SKM-1 (cell line): ENCODE data around the gene PROM1.

Experiments used
- DNase-seq: peaks from one replicate; lab custom pipeline; 2025; ENCODE audit not compliant: unreplicated experiment; lab: John Stamatoyannopoulos, UW

PROM1 gene

DNA sequence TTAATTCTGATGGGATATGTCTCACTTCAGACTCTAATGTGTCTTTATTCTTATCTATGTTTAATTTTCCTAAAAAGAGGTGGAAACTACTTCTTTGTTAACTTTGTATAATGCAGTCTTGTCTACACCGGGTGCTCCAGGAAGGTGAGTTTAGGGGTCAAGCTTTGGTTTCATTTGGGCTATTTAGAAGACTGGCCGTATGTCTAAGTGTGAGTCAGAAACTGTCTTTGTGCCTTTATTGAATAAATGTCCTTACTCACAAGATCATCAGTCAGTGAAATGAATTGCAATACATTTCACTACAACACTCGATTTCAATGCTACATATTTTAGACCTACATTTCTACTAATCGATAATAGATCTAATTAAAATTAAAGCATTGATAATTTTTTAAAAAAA, 56.2 kb downstream of the PROM1 start:
- no peak for DNase-seq

DNA sequence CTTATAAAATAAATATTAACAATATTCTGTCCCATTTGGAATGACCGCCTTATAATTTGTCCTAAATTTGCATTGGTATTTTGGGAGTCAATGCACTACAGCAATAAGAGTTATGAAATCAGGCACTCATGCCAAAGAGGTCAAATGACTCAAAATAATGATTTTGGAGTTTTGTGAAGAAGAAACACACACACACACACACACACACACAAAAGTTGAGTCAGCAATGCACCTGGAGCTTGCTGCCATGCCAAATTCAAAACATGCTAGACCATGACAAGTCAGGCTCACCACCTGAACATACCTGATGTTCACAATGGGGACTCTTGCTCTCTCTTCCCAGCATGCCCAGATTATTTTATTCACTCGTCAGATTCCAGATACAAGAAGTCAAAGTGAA, 56.7 kb downstream of the PROM1 start:
- DNase-seq = no peak

DNA sequence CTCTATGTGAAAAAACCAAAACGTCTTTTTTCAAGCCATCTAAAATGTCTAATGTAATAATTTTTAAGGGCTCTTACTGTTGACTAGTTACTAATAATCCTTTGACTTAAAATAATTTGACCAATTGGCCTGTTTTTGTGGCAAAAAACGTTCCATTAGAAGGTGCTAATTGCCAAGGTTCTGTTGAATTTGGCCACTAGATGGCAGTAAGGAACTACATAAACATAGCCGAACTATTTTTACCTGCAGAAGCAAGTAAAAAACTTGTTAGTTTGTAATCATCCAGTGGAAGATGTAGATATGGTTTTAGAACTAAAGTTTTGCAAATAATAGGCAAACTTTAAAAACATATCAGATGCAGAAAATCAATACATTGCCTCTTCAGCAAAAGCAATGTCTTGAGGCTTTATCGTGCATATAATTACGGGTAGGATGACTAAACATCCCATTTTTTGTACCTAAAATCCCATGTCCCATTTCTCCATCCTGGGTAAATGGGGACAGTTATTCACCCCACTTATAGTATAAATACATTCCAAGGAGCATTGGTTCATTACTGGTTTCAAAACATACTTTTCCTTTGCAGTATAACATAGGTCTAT, 57.6 kb downstream of the PROM1 start:
- peak; percentile 20 for DNase-seq

DNA sequence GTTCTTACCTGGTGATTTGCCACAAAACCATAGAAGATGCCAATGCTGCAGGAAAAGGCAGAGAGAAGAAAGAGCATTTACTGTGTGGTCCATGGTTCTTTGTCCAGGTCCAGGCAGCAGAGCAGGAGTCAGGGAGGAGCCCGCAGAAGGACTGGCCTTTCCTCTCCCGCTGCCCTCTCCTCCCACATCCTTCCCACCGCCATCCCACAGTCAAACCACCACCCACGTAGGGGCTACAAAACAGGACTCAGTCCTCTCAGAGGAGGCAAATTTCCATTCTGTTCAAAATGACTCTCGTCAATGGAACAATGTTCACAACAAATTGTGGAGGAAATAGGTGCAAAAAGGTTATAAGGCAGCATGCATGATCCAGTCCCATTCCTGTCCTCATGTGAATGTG, 58.6 kb downstream of the PROM1 start:
- DNase-seq = no peak

DNA sequence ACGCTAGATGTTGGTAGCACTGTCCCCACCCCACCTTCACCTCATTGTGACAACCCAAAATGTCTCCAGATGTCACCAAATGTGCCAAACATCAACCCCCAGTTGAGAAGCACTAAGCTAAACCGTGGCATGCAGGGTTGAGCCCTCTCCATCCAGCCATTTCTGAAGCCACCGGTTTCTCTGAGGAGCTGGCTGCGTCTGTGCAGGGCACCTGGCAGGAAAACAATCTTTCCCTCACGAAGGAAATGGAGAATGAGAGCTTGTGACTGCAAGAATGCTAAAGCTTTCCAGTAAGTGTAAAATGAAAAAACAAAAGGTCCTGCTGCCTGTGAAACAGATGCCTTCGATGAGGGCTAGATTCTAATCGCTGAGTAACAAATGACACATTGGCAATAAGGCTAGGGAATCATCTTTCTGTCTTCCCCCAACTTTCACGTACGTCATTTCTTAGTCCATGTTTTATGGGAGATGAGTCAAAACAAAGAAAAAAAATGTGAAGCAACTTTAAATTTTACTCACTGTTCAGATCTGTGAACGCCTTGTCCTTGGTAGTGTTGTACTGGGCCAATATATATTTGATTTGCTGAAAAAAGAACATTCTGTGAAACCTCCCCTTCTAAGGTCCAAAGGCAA, 59.9 kb downstream of the PROM1 start:
- DNase-seq = no peak

DNA sequence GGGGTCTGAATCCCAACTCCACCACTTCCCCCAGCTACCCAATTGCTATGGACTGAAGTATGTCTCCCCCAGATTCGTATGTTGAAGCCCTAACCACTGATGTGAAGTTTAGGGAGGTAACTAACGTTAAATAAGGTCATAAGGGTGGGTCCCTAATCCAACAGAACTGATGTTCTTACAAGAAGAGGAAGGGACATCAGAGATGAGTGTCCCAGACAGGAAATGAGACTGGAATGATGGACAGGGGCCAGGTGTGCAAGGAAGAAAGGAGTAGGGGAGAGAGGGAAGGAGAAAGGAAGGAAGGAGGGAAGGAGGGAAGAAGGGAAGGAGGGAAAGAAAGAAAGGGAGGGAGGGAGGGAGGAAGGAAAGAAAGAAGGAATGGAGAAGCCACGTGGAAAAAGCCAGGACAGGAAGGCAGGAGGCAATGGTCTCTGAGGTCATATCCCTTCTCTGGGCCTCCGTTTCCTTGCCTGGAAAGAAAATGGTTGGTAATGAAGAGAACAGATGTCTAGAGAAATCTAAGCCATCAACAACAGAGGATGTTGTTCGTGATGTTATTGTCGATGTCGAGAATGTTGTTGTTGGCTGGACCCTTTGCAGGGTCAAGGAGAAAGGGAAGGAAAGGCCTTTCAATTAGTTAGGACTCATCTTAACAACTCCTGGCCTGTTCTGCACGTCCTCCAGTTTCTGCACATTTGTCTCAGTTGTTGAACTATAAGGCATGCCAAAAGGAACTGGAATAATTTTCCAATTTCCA, 61.8 kb downstream of the PROM1 start:
- no peak for DNase-seq

DNA sequence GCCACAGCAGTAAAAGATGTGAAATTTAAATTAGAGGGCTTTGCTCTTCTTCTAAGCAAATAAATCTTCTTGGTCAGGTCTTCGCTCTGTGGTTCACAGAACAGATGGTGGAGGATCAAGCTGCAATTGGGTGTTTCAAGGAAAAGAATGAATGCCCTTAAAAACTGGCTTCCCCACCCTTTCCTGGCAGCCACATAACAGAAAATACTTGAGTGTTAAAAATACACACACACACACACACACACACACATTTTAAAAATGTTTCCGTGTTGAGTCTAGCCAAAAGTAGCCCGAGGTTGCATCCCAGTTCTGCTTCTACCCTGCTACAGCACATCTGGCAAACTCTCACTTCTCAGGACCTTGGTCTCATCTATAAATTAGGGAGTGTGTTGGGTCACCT, 64.2 kb downstream of the PROM1 start:
- no peak for DNase-seq

DNA sequence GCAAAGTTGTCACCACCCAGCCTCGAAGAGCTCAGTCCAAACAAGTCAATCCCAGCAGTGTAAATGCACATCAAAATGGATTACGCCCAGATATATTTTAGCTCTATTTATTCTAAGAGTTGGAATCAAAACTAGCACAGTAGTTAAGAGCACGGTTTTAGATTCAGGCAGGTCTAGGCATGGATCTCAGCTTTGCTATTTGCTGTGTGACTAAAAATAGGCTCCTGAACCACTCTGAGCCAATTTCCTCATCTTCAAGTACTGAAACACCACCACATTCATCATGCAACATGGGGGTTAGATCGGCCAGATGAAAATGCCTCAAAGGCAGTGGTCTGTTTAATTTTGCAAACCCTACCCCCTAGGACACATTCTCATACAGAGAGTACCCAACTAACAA, 65.0 kb downstream of the PROM1 start:
- no peak for DNase-seq

DNA sequence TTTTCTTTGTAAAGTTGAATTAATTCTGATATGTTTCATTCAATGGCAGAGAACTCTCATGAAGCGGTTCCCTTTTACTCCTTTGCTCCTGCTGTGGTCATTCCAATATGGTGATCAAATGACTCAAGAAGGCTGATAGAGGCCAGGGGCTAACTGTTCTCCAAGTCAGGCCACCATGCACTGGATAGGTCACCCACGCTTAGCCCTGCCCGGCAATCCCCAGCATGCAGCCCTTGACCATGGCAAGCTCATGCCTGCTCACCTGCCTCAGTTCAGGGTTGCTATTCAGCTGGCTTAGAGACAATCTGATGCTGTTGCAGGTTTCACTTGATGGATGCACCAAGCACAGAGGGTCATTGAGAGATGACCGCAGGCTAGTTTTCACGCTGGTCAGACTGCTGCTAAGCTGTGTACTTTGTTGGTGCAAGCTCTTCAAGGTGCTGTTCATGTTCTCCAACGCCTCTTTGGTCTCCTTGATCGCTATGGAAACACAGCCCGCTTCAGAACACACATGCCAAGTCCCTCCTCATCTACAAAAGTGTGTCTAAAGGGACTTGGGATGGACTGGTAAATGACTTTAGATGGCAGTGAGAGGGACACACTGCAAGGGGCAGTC, 65.7 kb downstream of the PROM1 start:
- DNase-seq = no peak

DNA sequence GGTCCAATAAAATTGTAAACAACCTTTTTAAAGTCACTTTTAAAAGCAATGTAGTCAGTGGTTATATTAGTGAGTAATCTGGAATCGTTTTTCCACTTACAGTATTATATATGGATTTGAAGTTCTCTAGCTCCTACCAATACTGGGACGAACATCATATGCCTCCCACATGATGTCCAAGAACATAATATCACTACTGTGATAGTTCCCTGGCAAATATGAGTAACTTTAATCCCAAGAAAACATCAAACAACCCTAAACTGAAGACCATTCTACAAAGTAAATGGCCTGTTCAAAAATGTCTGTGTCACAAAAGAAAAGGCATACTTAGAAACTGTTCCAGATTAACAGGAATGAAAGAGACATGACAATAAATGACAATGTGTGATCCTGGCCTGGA, 67.3 kb downstream of the PROM1 start:
- no peak for DNase-seq

DNA sequence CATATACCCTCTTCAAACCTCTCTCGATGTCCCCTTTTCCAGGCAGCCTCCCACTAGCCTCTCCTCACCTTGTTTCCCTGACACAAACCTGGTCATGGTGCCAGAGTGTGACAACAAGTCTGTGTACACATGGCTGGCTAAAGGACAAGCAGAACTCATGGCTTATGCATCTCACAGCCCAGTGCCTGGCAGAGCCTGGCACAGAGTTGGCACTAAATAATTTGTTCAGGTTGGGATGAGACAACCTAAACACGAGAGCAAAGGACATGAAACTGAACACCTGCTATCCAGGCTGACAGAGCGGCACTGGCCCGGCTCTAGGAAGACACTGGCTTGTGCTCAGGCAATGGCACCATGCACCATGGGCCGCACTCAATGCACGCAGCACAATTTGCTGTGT, 72.7 kb downstream of the PROM1 start:
- DNase-seq = no peak

DNA sequence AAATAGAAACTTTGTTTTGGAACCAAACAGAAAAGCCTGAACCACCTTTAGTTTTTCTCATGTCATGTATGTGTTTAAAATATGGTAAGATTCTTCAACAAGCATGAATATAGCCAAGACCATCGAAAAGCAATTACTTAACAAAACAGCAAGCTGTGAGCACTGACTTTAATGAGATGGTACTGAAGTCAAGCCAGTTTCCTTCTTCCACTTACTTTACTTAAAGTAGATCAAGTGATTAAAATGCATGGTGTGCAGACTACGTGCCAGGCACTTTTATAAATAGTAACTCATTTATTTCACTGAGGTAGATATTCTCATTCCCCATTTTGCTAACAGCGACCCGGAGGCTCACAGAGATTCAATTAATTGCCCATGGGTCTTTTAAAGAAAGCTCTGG, 74.7 kb downstream of the PROM1 start:
- DNase-seq = no peak

DNA sequence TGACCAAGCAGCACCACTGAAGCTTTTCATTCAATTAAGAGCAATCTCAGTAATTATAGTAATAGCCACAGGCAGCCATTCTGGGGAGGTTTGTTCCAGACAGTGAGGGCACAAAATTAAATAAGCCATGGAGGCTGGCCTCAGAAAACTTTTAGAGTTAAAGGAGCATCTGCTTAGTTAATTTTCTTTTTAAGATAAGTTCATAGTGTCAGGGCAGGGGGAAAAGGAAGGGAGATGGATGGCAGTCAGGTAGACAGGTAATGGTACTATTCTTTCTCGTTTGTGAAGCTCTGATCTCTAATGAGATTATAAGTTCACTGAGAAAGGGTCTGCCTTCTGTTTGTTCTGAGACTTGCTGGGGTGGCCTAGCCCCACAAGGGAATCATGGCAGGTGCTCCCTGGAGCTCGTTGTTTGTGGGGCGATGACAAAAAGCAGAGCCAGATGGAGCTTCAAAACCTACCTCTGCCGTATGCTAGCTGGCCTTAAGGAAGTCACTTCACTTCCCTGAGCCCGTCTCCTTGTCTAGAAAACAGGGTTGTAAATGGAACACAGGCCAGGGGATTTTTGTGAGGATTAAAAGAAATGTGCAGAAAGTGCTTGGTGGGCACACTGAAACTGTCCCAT, 76.2 kb downstream of the PROM1 start:
- DNase-seq = no peak

DNA sequence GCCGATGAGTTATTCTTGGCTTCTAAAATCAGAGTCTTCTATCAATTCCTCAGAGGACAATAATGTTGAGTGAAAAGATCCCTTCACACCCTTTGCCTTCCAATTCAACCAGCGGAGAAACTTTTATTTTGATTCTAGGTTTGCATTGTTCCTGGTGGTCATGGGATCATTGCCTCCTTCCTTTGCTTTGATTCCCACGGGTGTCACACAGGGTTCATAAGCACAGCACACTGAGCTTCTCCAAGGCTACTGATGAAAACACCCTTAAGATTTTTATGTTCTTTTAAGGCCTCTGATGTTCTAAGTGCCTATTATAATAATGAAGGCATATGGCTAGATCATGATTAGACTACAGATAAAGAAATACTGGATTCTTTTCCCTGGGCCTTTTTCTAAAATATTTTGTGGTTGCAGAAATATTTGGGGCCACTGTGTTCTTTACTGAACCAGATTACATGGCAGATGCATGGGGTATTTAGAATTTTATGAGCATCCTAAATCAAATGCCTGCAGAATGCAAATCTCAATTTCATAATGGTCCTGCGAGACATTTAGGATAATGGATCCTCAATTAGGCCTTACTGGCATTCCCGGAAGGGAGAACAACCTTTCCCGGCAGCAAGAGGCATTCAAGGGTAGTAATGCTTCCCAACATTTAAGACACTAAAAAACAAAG, 76.9 kb downstream of the PROM1 start:
- no peak for DNase-seq

DNA sequence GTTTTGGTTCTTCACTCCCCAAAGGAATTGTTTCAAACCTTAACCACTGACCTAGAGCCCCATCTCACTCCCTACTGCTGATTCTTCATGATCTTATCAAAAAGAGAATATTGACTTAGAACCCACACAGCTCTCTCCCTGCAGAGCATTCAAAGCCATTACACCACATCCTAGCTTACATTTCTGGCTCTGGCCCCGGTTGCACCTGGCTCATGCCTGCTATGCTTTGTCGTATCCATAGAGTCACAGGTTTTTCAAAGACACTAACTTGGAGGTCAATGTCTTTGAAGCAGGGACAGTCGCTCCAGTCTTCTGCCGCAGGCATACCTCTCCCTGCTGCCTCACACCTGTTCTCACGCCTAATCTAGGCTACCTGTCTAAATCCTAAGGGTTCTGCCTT, 78.1 kb downstream of the PROM1 start:
- DNase-seq = no peak

DNA sequence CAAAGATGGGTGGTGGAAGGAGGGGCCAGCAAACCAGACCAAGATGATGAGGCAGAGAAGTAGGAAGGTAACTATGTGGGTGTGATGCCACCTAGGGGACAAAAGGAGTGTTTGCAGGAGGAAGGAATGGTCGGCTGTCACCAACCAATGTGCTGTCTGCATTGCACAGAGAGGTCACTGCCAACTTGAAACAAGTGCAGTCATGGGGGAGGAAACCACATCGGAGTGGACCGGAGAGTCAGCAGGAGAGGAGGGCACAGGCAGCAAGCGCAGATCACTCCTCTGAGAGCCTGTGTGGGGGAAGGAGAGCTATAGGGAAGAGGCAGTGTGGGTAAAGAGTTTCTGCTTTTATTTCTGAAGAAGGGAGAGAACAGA, 82.4 kb downstream of the PROM1 start:
- DNase-seq = peak; percentile 74

DNA sequence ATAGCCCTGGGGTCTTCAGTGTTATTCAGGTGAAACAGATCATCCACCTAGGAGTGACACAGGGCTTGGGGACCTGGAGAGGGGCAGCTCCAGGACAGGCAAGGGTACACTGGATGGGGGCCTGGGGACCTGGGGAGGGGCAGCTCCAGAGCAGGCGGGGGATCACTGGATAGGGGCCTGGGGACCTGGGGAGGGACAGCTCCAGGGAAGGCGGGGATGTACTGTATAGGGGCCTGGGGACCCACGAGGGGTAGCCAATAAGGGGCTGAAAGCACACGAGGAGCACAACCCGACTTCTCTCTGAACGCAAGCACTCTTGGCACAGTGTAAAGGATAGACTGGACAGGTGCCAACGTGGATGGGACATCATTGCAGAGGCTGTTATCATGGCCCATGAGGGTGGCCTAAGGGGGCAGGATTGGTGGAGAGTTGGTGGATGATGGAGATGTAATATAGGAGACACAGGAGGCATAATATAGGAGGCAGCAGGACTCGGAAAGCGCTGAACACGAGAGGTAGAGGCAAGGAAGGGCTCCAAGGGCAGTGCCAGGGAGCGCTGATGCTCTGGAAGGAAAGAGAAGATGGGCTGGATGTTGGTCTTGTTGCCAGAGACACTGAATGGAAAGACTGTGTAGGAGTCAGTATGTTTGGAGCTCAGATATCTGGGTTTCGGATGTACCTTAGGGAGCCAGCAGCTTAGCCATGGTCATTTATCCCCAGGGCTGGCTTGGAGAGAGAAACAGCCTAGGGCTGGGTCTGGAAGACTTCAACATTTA, 82.9 kb downstream of the PROM1 start:
- DNase-seq = no peak

DNA sequence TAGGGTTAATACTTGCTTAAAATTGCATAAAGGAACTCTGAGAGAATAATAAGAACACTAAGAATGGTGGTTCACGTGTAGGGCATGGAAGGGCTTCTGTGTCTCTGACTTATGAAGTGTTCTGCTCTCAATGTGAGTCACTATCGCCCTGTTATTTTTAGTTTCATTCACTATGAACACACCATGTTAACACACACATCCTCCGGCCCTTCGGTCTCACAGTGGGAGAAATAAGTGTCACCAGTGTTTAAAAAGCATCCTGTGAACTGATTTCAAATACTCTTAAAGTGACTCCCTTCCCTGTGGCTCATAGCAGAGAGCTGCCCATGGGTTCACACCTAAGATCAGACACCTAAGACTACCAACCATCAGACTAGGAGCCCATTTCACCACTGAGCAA, 87.0 kb downstream of the PROM1 start:
- no peak for DNase-seq

DNA sequence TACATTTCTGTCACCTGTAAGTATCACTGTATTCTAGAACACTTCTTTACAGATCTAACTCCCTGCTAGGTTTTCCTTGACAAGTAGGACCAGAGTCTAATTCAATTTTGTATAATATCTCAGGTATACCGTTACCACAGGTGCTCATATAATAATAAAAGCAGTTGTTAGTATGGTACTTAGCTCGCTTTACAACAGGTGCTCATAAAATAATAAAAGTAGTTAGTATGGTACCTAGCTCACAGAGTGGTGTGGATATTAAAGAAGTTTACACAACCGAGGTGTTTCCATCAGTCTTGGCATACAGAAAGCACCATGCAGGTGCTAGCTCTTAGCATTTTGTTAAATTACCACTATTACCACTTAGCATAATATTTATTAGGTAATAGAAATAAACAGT, 88.0 kb downstream of the PROM1 start:
- DNase-seq = no peak

DNA sequence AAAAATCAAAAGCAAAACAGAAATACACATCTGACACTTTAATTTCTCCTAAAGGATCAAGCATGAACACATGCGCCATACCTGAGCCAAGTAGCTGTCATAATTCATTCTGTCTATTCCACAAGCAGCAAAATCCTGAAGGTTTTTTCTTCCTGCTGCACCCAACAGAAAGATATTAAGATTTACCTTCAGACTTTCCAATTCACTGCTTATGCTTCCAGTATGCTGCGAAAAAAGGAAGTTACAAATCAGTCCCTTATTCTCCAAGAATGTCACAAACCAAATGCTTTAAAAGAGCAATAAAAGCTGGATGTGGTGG, 91.7 kb downstream of the PROM1 start:
- DNase-seq = no peak
